Fibroblast of skin of scalp (primary cell): ENCODE results near the gene MARCHF4. TPM values are rescaled to one million over a fixed set of nuclear protein-coding genes. Genes with fewer than 3 reads are reported as not detected.

ENCODE experiments used
- DNase-seq: peaks from one replicate; pipeline ENCODE4 v3.0.0-alpha.2; 2013
- polyA plus RNA-seq, 2 experiments: library from polyadenylated mRNA; unstranded; fragments of 120-200 nt; gene quantifications; one replicate each; pipeline ENCODE4 v1.2.1, GENCODE V29; 2013; ENCODE audit not compliant: insufficient read length in 2 of 2

The MARCHF4 gene
- polyA plus RNA-seq (2013, experiment 1 of 2; ENCODE audit: insufficient read length): 16.3 TPM
- 16.2 TPM for polyA plus RNA-seq (2013, experiment 2 of 2; ENCODE audit: insufficient read length)

GRCh38 chr2:216371721-216372702 is at the start of gene MARCHF4:
TSS of gene MARCHF4 (minus strand) at chr2:216372483. CDS start at chr2:216370260, 2,223 bp downstream.
- peak; percentile 88 for DNase-seq

- DNase-seq: no peak
These were observed 48.3 kb upstream of the MARCHF4 start for GRCh38 chr2:216420367-216421101.

- no peak for DNase-seq
These were observed 46.7 kb upstream of the MARCHF4 start for GRCh38 chr2:216418981-216419380.

GRCh38 chr2:216416571-216417307 is 44.5 kb upstream of the MARCHF4 start:
- no peak for DNase-seq

GRCh38 chr2:216415541-216415940 is 43.3 kb upstream of the MARCHF4 start:
- DNase-seq: no peak

GRCh38 chr2:216414772-216415319 is 42.6 kb upstream of the MARCHF4 start:
- DNase-seq: no peak

- DNase-seq: no peak
These were observed 41.6 kb upstream of the MARCHF4 start for GRCh38 chr2:216413882-216414281.

- DNase-seq: peak; percentile 99
These were observed 40.0 kb upstream of the MARCHF4 start, which contains the start of gene SMARCAL1 for GRCh38 chr2:216412022-216412999. TSS of gene SMARCAL1 (plus strand) at chr2:216412484. CDS start at chr2:216414705, 2,221 bp downstream.

GRCh38 chr2:216410550-216410949 is 38.3 kb upstream of the MARCHF4 start:
- DNase-seq: no peak

GRCh38 chr2:216408426-216409290 is 36.4 kb upstream of the MARCHF4 start:
- no peak for DNase-seq

- no peak for DNase-seq
These were observed 34.5 kb upstream of the MARCHF4 start for GRCh38 chr2:216406826-216407225.

- DNase-seq: no peak
These were observed 33.3 kb upstream of the MARCHF4 start for GRCh38 chr2:216405588-216405987.

- DNase-seq: peak; percentile 42
These were observed 31.8 kb upstream of the MARCHF4 start for GRCh38 chr2:216404010-216404618.

GRCh38 chr2:216402751-216403150 is 30.5 kb upstream of the MARCHF4 start:
- DNase-seq: no peak

GRCh38 chr2:216399621-216400020 is 27.3 kb upstream of the MARCHF4 start:
- DNase-seq: no peak

GRCh38 chr2:216394881-216395280 is 22.6 kb upstream of the MARCHF4 start:
- DNase-seq: no peak

- DNase-seq: no peak
These were observed 20.9 kb upstream of the MARCHF4 start for GRCh38 chr2:216392945-216393840.

- DNase-seq: no peak
These were observed 19.8 kb upstream of the MARCHF4 start for GRCh38 chr2:216392018-216392562.
